ENCODE results near the gene PTPRT. TPM values are rescaled to one million over a fixed set of nuclear protein-coding genes. Genes with fewer than 3 reads are reported as not detected.

PTPRT gene
- total RNA-seq, 1 experiment from 2014 or later = not detected

GRCh38 chr20:43193443-43193842 lies 3.7 kb upstream of the PTPRT start:
- Histone ChIP-seq H3K27ac (ENCODE audit: low read depth, low read length) (no peak overlapping the region), H3K9ac (ENCODE audit: low read length) (no peak overlapping the region), H3K9me2 (ENCODE audit: insufficient read depth) (no peaks in the 10 kb centered on the region), H3K27me3 (ENCODE audit: insufficient read depth, low read length) (no peaks in the 10 kb centered on the region), H3K79me2 (ENCODE audit: insufficient read depth, low read length) (no peaks in the 10 kb centered on the region), H3K4me3 (replicated peaks in 1 of 2; ENCODE audit: low read depth in 1 of 2, low read length in 2 of 2) (no peak overlapping the region), H3K36me3 (ENCODE audit: control insufficient read depth in 1 of 2, insufficient read depth in 2 of 2, low read length in 2 of 2) (no peaks in the 10 kb centered on the region), H3K4me2 (ENCODE audit: low read length) (no peak overlapping the region), H4K20me1 (ENCODE audit: insufficient read depth) (no peaks in the 10 kb centered on the region), H3K4me1 (ENCODE audit: control insufficient read depth in 1 of 2, insufficient read depth in 2 of 2, low read length in 2 of 2) (no peaks in the 10 kb centered on the region), H2AFZ (ENCODE audit: low read depth, low read length, poor library complexity, severe bottlenecking) (no peak overlapping the region), H3K9me3 (ENCODE audit: control insufficient read depth in 1 of 2, insufficient read depth in 1 of 2, low read depth in 1 of 2, low read length in 2 of 2) (no peaks in the 10 kb centered on the region)
- RAD21 ChIA-PET (ENCODE audit: low non-redundant PET in 1 of 2, low total read pairs in 2 of 2, uncharacterized antibody in 2 of 2, unreplicated experiment in 2 of 2) = no interaction called here
- TF ChIP-seq ZBTB33 (IDR thresholded peaks at IDR 0.05; ENCODE audit: extremely low read depth, insufficient replicate concordance, low read length) = no peak
- TF ChIP-seq ZNF274 (IDR thresholded peaks at IDR 0.05; ENCODE audit: low read depth, low read length) = no peak
- no peak for TF ChIP-seq ATF3 (IDR thresholded peaks at IDR 0.05)
- DNase-seq (ENCODE audit: low read depth, low spot score) (no peak), ATAC-seq (no peak)
- CTCF ChIA-PET = no interaction called here
- no TSS peak for BruUV-seq (replicated peaks)
- POLR2A ChIA-PET = no interaction called here
- intact Hi-C loops (cut with micrococcal nuclease) = loop anchor here (5.0 kb wide), 1 partner anchor 214 kb away; no protein-coding TSS in a partner anchor

- H4K20me1 ChIP-seq (ENCODE audit: insufficient read depth) = no peaks in the 10 kb centered on the region
- no peaks in the 10 kb centered on the region for H3K27me3 ChIP-seq (ENCODE audit: insufficient read depth, low read length)
- no peaks in the 10 kb centered on the region for H3K9me2 ChIP-seq (ENCODE audit: insufficient read depth)
- no peak overlapping the region for H3K4me3 ChIP-seq (replicated peaks in 1 of 2; ENCODE audit: low read depth in 1 of 2, low read length in 2 of 2)
- ATAC-seq = peak; percentile 87
- H2AFZ ChIP-seq (ENCODE audit: low read depth, low read length, poor library complexity, severe bottlenecking) = no peak overlapping the region
- ChIA-PET RAD21 (ENCODE audit: low non-redundant PET in 1 of 2, low total read pairs in 2 of 2, uncharacterized antibody in 2 of 2, unreplicated experiment in 2 of 2) (no interaction called here), CTCF (interaction anchor here (0.6 to 1.1 kb wide), 2 partner anchors 217 to 1494 kb away, joined by 3 read pairs; no protein-coding TSS in a partner anchor), POLR2A (no interaction called here)
- no peak overlapping the region for H3K4me2 ChIP-seq (ENCODE audit: low read length)
- no peak for DNase-seq (ENCODE audit: low read depth, low spot score)
- no peak overlapping the region for H3K27ac ChIP-seq (ENCODE audit: low read depth, low read length)
- no peaks in the 10 kb centered on the region for H3K79me2 ChIP-seq (ENCODE audit: insufficient read depth, low read length)
- no TSS peak for BruUV-seq (replicated peaks)
- H3K9me3 ChIP-seq (ENCODE audit: control insufficient read depth in 1 of 2, insufficient read depth in 1 of 2, low read depth in 1 of 2, low read length in 2 of 2) = no peaks in the 10 kb centered on the region
- intact Hi-C loops (cut with micrococcal nuclease) = loop anchor here (1.0 to 5.0 kb wide), 2 partner anchors 215 to 1454 kb away; no protein-coding TSS in a partner anchor
- no peaks in the 10 kb centered on the region for H3K4me1 ChIP-seq (ENCODE audit: control insufficient read depth in 1 of 2, insufficient read depth in 2 of 2, low read length in 2 of 2)
- no peaks in the 10 kb centered on the region for H3K36me3 ChIP-seq (ENCODE audit: control insufficient read depth in 1 of 2, insufficient read depth in 2 of 2, low read length in 2 of 2)
- H3K9ac ChIP-seq (ENCODE audit: low read length) = no peak overlapping the region
- TF ChIP-seq FOSL1 (IDR thresholded peaks at IDR 0.05; ENCODE audit: low read depth) (no peak), MAX (IDR thresholded peaks at IDR 0.05) (no peak), CTCF (IDR thresholded peaks at IDR 0.05 in 2 of 3, conservative IDR thresholded peaks at IDR 0.05 in 1 of 3; ENCODE audit: borderline replicate concordance in 1 of 3, insufficient read depth in 1 of 3, low read depth in 2 of 3, low read length in 2 of 3) (peak; percentile 27 to 71 (median 64); a peak in 4 of 6 replicates), YY1 (IDR thresholded peaks at IDR 0.05; ENCODE audit: extremely low read depth, insufficient replicate concordance, low read depth, low read length) (no peak), ZBTB33 (IDR thresholded peaks at IDR 0.05; ENCODE audit: extremely low read depth, insufficient replicate concordance, low read length) (no peak), ELF1 (IDR thresholded peaks at IDR 0.05; ENCODE audit: borderline replicate concordance, low read depth) (no peak), EZH2phosphoT487 (IDR thresholded peaks at IDR 0.05; ENCODE audit: borderline replicate concordance) (no peak), EGR1 (IDR thresholded peaks at IDR 0.05; ENCODE audit: low read depth) (no peak)
Observed at GRCh38 chr20:43191946-43192863, 2.5 kb upstream of the PTPRT start.

Measured in HCT116 (cell line).